ENCODE results near the gene OR51E1. TPM values are rescaled to one million over a fixed set of nuclear protein-coding genes. Genes with fewer than 3 reads are reported as not detected.

The OR51E1 gene
- total RNA-seq, 3 donors from 2014 or later: 0.32 to 0.95 (median 0.67) TPM

DNA sequence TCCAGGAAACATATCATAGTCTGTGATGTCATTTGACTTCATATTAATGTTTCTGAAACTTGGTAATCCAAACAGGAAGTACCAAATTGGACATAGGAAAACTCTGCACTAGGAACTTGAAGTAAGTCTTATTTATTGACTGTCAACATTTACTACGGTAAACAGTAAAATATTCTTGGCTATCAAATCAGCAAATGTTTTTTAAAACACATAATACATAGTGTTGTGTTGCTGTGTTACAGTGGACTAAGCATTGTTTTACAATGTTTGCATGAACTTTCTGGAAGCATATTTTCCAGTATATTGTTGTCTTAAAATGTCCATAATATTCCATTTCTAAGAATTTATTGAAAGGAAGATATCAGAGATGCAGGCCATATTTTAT is 56.6 kb downstream of the OR51E1 start:
- H3K4me1 ChIP-seq (ENCODE audit: low read depth): no peaks in the 10 kb centered on the region
- ATAC-seq (no peak), DNase-seq (no peak)
- no peaks in the 10 kb centered on the region for H3K9me3 ChIP-seq
- H3K36me3 ChIP-seq (ENCODE audit: low read depth): no peaks in the 10 kb centered on the region
- TF ChIP-seq, protein P1, sequence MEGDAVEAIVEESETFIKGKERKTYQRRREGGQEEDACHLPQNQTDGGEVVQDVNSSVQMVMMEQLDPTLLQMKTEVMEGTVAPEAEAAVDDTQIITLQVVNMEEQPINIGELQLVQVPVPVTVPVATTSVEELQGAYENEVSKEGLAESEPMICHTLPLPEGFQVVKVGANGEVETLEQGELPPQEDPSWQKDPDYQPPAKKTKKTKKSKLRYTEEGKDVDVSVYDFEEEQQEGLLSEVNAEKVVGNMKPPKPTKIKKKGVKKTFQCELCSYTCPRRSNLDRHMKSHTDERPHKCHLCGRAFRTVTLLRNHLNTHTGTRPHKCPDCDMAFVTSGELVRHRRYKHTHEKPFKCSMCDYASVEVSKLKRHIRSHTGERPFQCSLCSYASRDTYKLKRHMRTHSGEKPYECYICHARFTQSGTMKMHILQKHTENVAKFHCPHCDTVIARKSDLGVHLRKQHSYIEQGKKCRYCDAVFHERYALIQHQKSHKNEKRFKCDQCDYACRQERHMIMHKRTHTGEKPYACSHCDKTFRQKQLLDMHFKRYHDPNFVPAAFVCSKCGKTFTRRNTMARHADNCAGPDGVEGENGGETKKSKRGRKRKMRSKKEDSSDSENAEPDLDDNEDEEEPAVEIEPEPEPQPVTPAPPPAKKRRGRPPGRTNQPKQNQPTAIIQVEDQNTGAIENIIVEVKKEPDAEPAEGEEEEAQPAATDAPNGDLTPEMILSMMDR (IDR thresholded peaks at IDR 0.05): no peak
- intact Hi-C loops (cut with DNase I, micrococcal nuclease): no loop called here
- no peak overlapping the region for H3K4me3 ChIP-seq

GRCh38 chr11:4704054-4704789 is 60.4 kb downstream of the OR51E1 start, which contains the start of gene MMP26:
TSS of gene MMP26 (plus strand) at chr11:4704784.
- Histone ChIP-seq H3K4me3 (no peak within 1 kb of the TSS), H3K4me1 (ENCODE audit: low read depth) (no peaks in the 10 kb centered on the region), H3K36me3 (ENCODE audit: low read depth) (no peaks in the 10 kb centered on the region), H3K9me3 (no peaks in the 10 kb centered on the region)
- TF ChIP-seq, protein P1 (IDR thresholded peaks at IDR 0.05): no peak
- ATAC-seq: peak; percentile 23
- DNase-seq: peak in 1 of 3 donors; percentile 4
- intact Hi-C loops (cut with DNase I, micrococcal nuclease): no loop called here

DNA sequence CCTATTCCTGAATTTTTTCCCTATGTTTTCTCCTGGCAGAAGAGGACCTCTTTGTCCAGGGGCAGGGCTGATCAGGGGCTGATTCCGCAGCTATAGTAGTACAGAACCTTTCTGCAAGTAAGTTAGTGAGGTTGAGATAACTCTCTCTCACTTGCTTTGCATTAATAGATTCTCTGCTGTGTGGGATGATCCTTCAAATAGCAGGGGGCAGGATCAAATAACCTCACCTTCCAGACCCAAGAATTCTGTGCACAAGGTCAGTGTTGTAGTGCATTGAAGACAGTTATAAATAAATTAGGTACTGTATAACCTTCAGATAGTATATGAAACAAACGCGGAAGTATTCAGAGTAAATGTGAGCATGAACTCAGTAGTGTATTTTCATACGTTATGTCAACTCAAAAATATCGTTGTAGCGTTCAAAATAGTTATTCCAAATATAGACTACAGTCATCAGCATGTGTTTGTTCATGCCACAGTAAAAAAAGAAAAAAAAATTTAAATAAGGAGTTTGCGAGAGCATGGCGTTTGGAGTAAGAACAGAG is 61.1 kb downstream of the OR51E1 start:
- intact Hi-C loops (cut with DNase I, micrococcal nuclease): no loop called here
- ATAC-seq (no peak), DNase-seq (no peak)
- H3K36me3 ChIP-seq (ENCODE audit: low read depth): no peaks in the 10 kb centered on the region
- no peak overlapping the region for H3K4me3 ChIP-seq
- TF ChIP-seq, protein P1 (IDR thresholded peaks at IDR 0.05): no peak
- H3K9me3 ChIP-seq: no peaks in the 10 kb centered on the region
- no peaks in the 10 kb centered on the region for H3K4me1 ChIP-seq (ENCODE audit: low read depth)

Other genes starting within 250 kb of the OR51E1 start
- not detected for gene OR52K2, start 194.7 kb upstream of the OR51E1 start, total RNA-seq
- gene OR52K1, start 161.3 kb upstream of the OR51E1 start, total RNA-seq: not detected
- gene OR52M1, start 98.8 kb upstream of the OR51E1 start, total RNA-seq: not detected
- gene OR52I2, start 62.2 kb upstream of the OR51E1 start, total RNA-seq: not detected
- gene OR52I1, start 49.9 kb upstream of the OR51E1 start, total RNA-seq: not detected
- 10 to 100 TPM; 17.6 to 21.7 (median 19.4) TPM for gene TRIM68, start 35.8 kb upstream of the OR51E1 start, total RNA-seq
- not detected for gene OR51D1, start 6.5 kb upstream of the OR51E1 start, total RNA-seq
- 10 to 100 TPM in 1 of 3 donors, 1 to 10 TPM in 1, under 1 TPM in 1; 0.46 to 11.0 (median 1.0) TPM for gene OR51E2, start 53.9 kb downstream of the OR51E1 start, total RNA-seq
- not detected for gene MMP26, start 60.8 kb downstream of the OR51E1 start, total RNA-seq
- not detected for gene OR51F1, start 126.0 kb downstream of the OR51E1 start, total RNA-seq
- not detected for gene OR52R1, start 160.4 kb downstream of the OR51E1 start, total RNA-seq
- not detected for gene OR51F2, start 177.3 kb downstream of the OR51E1 start, total RNA-seq
- not detected for gene OR51S1, start 205.2 kb downstream of the OR51E1 start, total RNA-seq
- not detected for gene OR51T1, start 237.9 kb downstream of the OR51E1 start, total RNA-seq